Parathyroid adenoma (tissue), 2 donors: Measurements from ENCODE around the gene ITGB7.

Source experiments
- H2AFZ ChIP-seq: fragments of 300-600 bp; sonication (generic); one replicate; pipeline ENCODE4 v1.7.0; 2017; ENCODE audit warnings: antibody characterized with exemption, mild to moderate bottlenecking
- H3K27ac ChIP-seq: fragments of 300-600 bp; sonication (generic); one replicate; pipeline ENCODE4 v1.7.0; 2017
- H3K27me3 ChIP-seq: fragments of 300-600 bp; sonication (generic); one replicate; pipeline ENCODE4 v1.7.0; 2017; ENCODE audit warnings: low read length; ENCODE audit not compliant: control insufficient read depth, insufficient read depth
- H3K36me3 ChIP-seq: fragments of 300-600 bp; sonication (generic); one replicate; pipeline ENCODE4 v1.7.0; 2017; ENCODE audit warnings: low read length; ENCODE audit not compliant: control insufficient read depth, insufficient read depth
- H3K4me1 ChIP-seq: fragments of 300-600 bp; sonication (generic); one replicate; pipeline ENCODE4 v1.7.0; 2017; ENCODE audit warnings: control low read depth
- H3K4me2 ChIP-seq: fragments of 300-600 bp; sonication (generic); one replicate; pipeline ENCODE4 v1.7.0; 2017; ENCODE audit warnings: low read length
- H3K4me3 ChIP-seq: fragments of 300-600 bp; sonication (generic); one replicate; pipeline ENCODE4 v1.7.0; 2017; ENCODE audit warnings: low read depth, low read length
- H3K79me2 ChIP-seq: fragments of 300-600 bp; sonication (generic); one replicate; pipeline ENCODE4 v1.7.0; 2017; ENCODE audit warnings: control low read depth
- H3K9ac ChIP-seq: fragments of 300-600 bp; sonication (generic); one replicate; pipeline ENCODE4 v1.7.0; 2017; ENCODE audit warnings: mild to moderate bottlenecking
- H3K9me3 ChIP-seq: fragments of 300-600 bp; sonication (generic); one replicate; pipeline ENCODE4 v1.7.0; 2017; ENCODE audit warnings: low read length; ENCODE audit not compliant: control insufficient read depth
- CTCF ChIP-seq: fragments of 300-600 bp; sonication (generic); IDR thresholded peaks from one replicate; pipeline ENCODE4 v1.7.0; 2017; ENCODE audit warnings: antibody characterized with exemption, mild to moderate bottlenecking
- donor health status: primary hyperparathyroidism.

ITGB7 gene

GRCh38 chr12:53222170-53222721, 15.2 kb upstream of the ITGB7 start:
- TF ChIP-seq CTCF = no peak
- H3K4me1 ChIP-seq = peaks cover 12% of the 10 kb centered on the region
- H3K4me3 ChIP-seq = peak overlapping the region; percentile 9
- H3K36me3 ChIP-seq = no peaks in the 10 kb centered on the region
- H3K27me3 ChIP-seq = no peaks in the 10 kb centered on the region
- H3K79me2 ChIP-seq = no peaks in the 10 kb centered on the region
- peak overlapping the region; percentile 45 for H3K4me2 ChIP-seq
- peak overlapping the region; percentile 90 for H2AFZ ChIP-seq
- no peak overlapping the region for H3K27ac ChIP-seq
- H3K9ac ChIP-seq = no peak overlapping the region
- no peaks in the 10 kb centered on the region for H3K9me3 ChIP-seq

- Histone ChIP-seq H3K27ac (peak overlapping the region; percentile 99), H3K4me1 (peaks cover 12% of the 10 kb centered on the region), H3K4me3 (peak overlapping the region; percentile 79), H3K4me2 (peak overlapping the region; percentile 100), H3K79me2 (no peaks in the 10 kb centered on the region), H2AFZ (peak overlapping the region; percentile 90), H3K27me3 (no peaks in the 10 kb centered on the region), H3K9ac (peak overlapping the region; percentile 88), H3K36me3 (no peaks in the 10 kb centered on the region), H3K9me3 (no peaks in the 10 kb centered on the region)
- peak; percentile 39 for TF ChIP-seq CTCF
Observed at GRCh38 chr12:53221203-53222080, 14.4 kb upstream of the ITGB7 start.

- no peak for TF ChIP-seq CTCF
- H3K4me3 ChIP-seq = peak overlapping the region; percentile 79
- H3K27ac ChIP-seq = peak overlapping the region; percentile 99
- H3K4me2 ChIP-seq = peak overlapping the region; percentile 100
- no peaks in the 10 kb centered on the region for H3K9me3 ChIP-seq
- H3K79me2 ChIP-seq = no peaks in the 10 kb centered on the region
- peaks cover 12% of the 10 kb centered on the region for H3K4me1 ChIP-seq
- H3K27me3 ChIP-seq = no peaks in the 10 kb centered on the region
- H2AFZ ChIP-seq = peak overlapping the region; percentile 90
- H3K9ac ChIP-seq = no peak overlapping the region
- H3K36me3 ChIP-seq = no peaks in the 10 kb centered on the region
Observed at GRCh38 chr12:53220694-53221202, 13.7 kb upstream of the ITGB7 start.

GRCh38 chr12:53219956-53220693, 13.1 kb upstream of the ITGB7 start:
- Histone ChIP-seq H2AFZ (peak overlapping the region; percentile 90), H3K4me2 (peak overlapping the region; percentile 65), H3K27ac (peak overlapping the region; percentile 99), H3K9ac (no peak overlapping the region), H3K4me3 (peak overlapping the region; percentile 56), H3K27me3 (no peaks in the 10 kb centered on the region), H3K9me3 (no peaks in the 10 kb centered on the region), H3K36me3 (no peaks in the 10 kb centered on the region), H3K79me2 (no peaks in the 10 kb centered on the region), H3K4me1 (peaks cover 12% of the 10 kb centered on the region)
- TF ChIP-seq CTCF = no peak
